B cell (primary cell): Measurements from ENCODE around the gene FAM227B. TPM values are rescaled to one million over a fixed set of nuclear protein-coding genes. Genes with fewer than 3 reads are reported as not detected.

Source experiments
- ATAC-seq: fragments of 200-7000 bp; cut with Tn5 transposase; one replicate; pipeline ENCODE4 v1.10.0; 2021; ENCODE audit warnings: low read depth, mild to moderate bottlenecking, moderate number of reproducible peaks, moderate library complexity
- CTCF ChIA-PET: fragments of 350-600 bp; sonication (Branson Sonifier 250); formaldehyde crosslinking; loops from one replicate; lab custom pipeline; 2021; ENCODE audit warnings: antibody characterized with exemption, inconsistent platforms; lab: Charles Lee
- POLR2A ChIA-PET: fragments of 350-600 bp; sonication (Branson Sonifier 250); formaldehyde crosslinking; loops from one replicate; lab custom pipeline; 2021; ENCODE audit warnings: antibody characterized with exemption; lab: Charles Lee
- DNase-seq: peaks from one replicate; pipeline ENCODE4 v3.0.0; 2013
- H2AFZ ChIP-seq: 2 replicates; pipeline ENCODE4 v1.6.1; 2012; ENCODE audit warnings: mild to moderate bottlenecking, low read depth, low read length; ENCODE audit not compliant: insufficient read depth, poor library complexity, severe bottlenecking
- H3K27ac ChIP-seq, 2 donors: 1 replicate in 1 of 2; 2 replicates in 1 of 2; pipeline ENCODE4 v1.5.1; 2012 to 2013; ENCODE audit warnings: low read length in 2 of 2, mild to moderate bottlenecking in 2 of 2, moderate library complexity in 1 of 2
- H3K27me3 ChIP-seq, 4 experiments: fragments of 200-600 bp in 1 of 4; sonication (generic) in 1 of 4; replicated peaks in 1 of 4; 1 replicate in 2 of 4; 2 replicates in 2 of 4; pipeline versions ENCODE4 v1.6.1 to v1.7.0; 2013 to 2016; ENCODE audit warnings: low read length in 3 of 4, mild to moderate bottlenecking in 2 of 4, mixed read lengths in 1 of 4, moderate library complexity in 1 of 4; ENCODE audit not compliant: insufficient read depth in 4 of 4, control insufficient read depth in 3 of 4; ENCODE audit errors: control extremely low read depth in 1 of 4
- H3K36me3 ChIP-seq, 2 experiments: replicated peaks in 1 of 2; 1 replicate in 1 of 2; 2 replicates in 1 of 2; pipeline versions ENCODE4 v1.6.1 to v1.7.1; 2013; ENCODE audit warnings: low read length in 1 of 2; ENCODE audit not compliant: insufficient read depth in 2 of 2, control insufficient read depth in 1 of 2; ENCODE audit errors: control extremely low read depth in 1 of 2, extremely low read depth in 1 of 2
- H3K4me1 ChIP-seq, 2 donors: fragments of 200-600 bp in 1 of 2; sonication (generic) in 1 of 2; 1 replicate in 1 of 2; 2 replicates in 1 of 2; pipeline versions ENCODE4 v1.5.1 to v1.6.1; 2013 to 2017; ENCODE audit warnings: low read length in 2 of 2; ENCODE audit not compliant: control insufficient read depth in 2 of 2, insufficient read depth in 2 of 2
- H3K4me2 ChIP-seq: replicated peaks from 2 replicates; pipeline ENCODE3; 2012; ENCODE audit warnings: mild to moderate bottlenecking, low read depth, low read length; ENCODE audit not compliant: poor library complexity, severe bottlenecking
- H3K4me3 ChIP-seq, 5 experiments: fragments of 200-600 bp in 1 of 5; sonication (generic) in 1 of 5; 1 replicate in 3 of 5; 2 replicates in 2 of 5; pipeline versions ENCODE4 v1.5.1 to v1.7.0; 2011 to 2016; ENCODE audit warnings: low read length in 4 of 5, mild to moderate bottlenecking in 4 of 5, low read depth in 2 of 5, control low read depth in 1 of 5, moderate library complexity in 1 of 5; ENCODE audit not compliant: insufficient read depth in 1 of 5; ENCODE audit errors: control extremely low read depth in 1 of 5, extremely low read depth in 1 of 5
- H3K79me2 ChIP-seq: fragments of 200-600 bp; sonication (generic); one replicate; pipeline ENCODE4 v1.6.0; 2016; ENCODE audit warnings: low read length; ENCODE audit not compliant: control insufficient read depth, insufficient read depth
- H3K9ac ChIP-seq: fragments of 200-600 bp; sonication (generic); 2 replicates; pipeline ENCODE4 v1.6.1; 2017; ENCODE audit warnings: mild to moderate bottlenecking, low read length, moderate library complexity
- H3K9me3 ChIP-seq, 3 donors: one replicate each; pipeline versions ENCODE4 v1.6.1 to v1.7.1; 2013; ENCODE audit warnings: low read length in 2 of 3; ENCODE audit not compliant: control insufficient read depth in 2 of 3, insufficient read depth in 1 of 3; ENCODE audit errors: control extremely low read depth in 1 of 3
- H4K20me1 ChIP-seq: 2 replicates; pipeline ENCODE4 v1.6.0; 2012; ENCODE audit warnings: mild to moderate bottlenecking, low read length; ENCODE audit not compliant: insufficient read depth, control insufficient read depth, poor library complexity, severe bottlenecking
- H3K27ac Mint-ChIP-seq: one replicate; pipeline ENCODE4 v1.8.0; 2021; ENCODE audit warnings: mixed read lengths
- H3K27me3 Mint-ChIP-seq: one replicate; pipeline ENCODE4 v1.8.0; 2021; ENCODE audit warnings: mixed read lengths
- H3K4me1 Mint-ChIP-seq: one replicate; pipeline ENCODE4 v1.8.0; 2021; ENCODE audit warnings: mixed read lengths
- H3K4me3 Mint-ChIP-seq: one replicate; pipeline ENCODE4 v1.8.0; 2021; ENCODE audit warnings: mixed read lengths
- H3K9me3 Mint-ChIP-seq: one replicate; pipeline ENCODE4 v1.8.0; 2022; ENCODE audit warnings: mixed read lengths; ENCODE audit not compliant: insufficient read depth
- CTCF ChIP-seq: fragments of 200-600 bp; IDR thresholded peaks from one replicate; pipeline ENCODE4 v1.8.0; 2022; ENCODE audit warnings: antibody characterized with exemption, mild to moderate bottlenecking
- EZH2 ChIP-seq: IDR thresholded peaks from 2 replicates; pipeline ENCODE4 v1.6.1; 2012; ENCODE audit warnings: borderline replicate concordance, low read depth, mild to moderate bottlenecking, moderate library complexity, low read length; ENCODE audit not compliant: insufficient read depth, poor library complexity, severe bottlenecking
- WGBS: methylation state at CpG from one replicate; pipeline ENCODE4 v1.1.5; 2013; ENCODE audit warnings: missing lambda C conversion rate; ENCODE audit not compliant: insufficient coverage; 5-methylcytosine and 5-hydroxymethylcytosine counted together
- intact Hi-C: fragments of 100-400 bp; cut with micrococcal nuclease; formaldehyde crosslinking; loops from one replicate; pipeline ENCODE4 v1.10.0; 2022
- polyA plus RNA-seq: library from polyadenylated mRNA; depleted of rRNA; stranded (reverse); fragments of >200 nt; gene quantifications from 2 replicates; pipeline ENCODE4 v1.2.3, GENCODE V29; 2012
- total RNA-seq, 2 donors: library from RNA; stranded (reverse); fragments of 120-200 nt in 1 of 2; gene quantifications; 1 replicate in 1 of 2; 2 replicates in 1 of 2; pipeline versions ENCODE4 v1.2.3 to v1.2.4, GENCODE V29; 2013 to 2022

Gene FAM227B
- total and polyA plus RNA-seq, 2 donors (not counting 1 experiment from before 2014, with no cell fraction given) = 5.6 to 8.9 TPM

GRCh38 chr15:49297584-49297983 lies 323.0 kb downstream of the FAM227B start:
- H3K4me3 Mint-ChIP-seq = no peak overlapping the region
- H3K9me3 Mint-ChIP-seq = peaks cover 4% of the 10 kb centered on the region
- POLR2A ChIA-PET = no interaction called here
- no peak overlapping the region for H2AFZ ChIP-seq
- H4K20me1 ChIP-seq = no peaks in the 10 kb centered on the region
- no peaks in the 10 kb centered on the region for H3K27me3 ChIP-seq
- H3K4me1 ChIP-seq = no peaks in the 10 kb centered on the region
- TF ChIP-seq EZH2 = no peak
- no peak for TF ChIP-seq CTCF
- no peaks in the 10 kb centered on the region for H3K4me1 Mint-ChIP-seq
- DNase-seq = no peak
- peaks cover 5% of the 10 kb centered on the region in 2 experiments for H3K36me3 ChIP-seq
- no peak for ATAC-seq
- H3K27ac Mint-ChIP-seq = no peak overlapping the region
- H3K27me3 Mint-ChIP-seq = no peaks in the 10 kb centered on the region
- intact Hi-C loops = no loop called here
- no CpG with 5 or more reads among the region's 1 CpG for WGBS
- no peak overlapping the region for H3K4me2 ChIP-seq
- CTCF ChIA-PET = no interaction called here
- no peak overlapping the region for H3K27ac ChIP-seq
- H3K4me3 ChIP-seq = no peak overlapping the region
- H3K9ac ChIP-seq = no peak overlapping the region
- no peaks in the 10 kb centered on the region for H3K79me2 ChIP-seq
- peaks cover 0 to 3% (median 0%) of the 10 kb centered on the region in 3 donors for H3K9me3 ChIP-seq

GRCh38 chr15:49296258-49296657 lies 324.4 kb downstream of the FAM227B start:
- Histone ChIP-seq H2AFZ (no peak overlapping the region), H3K27ac (no peak overlapping the region), H3K79me2 (no peaks in the 10 kb centered on the region), H3K4me2 (no peak overlapping the region), H3K9ac (no peak overlapping the region), H3K27me3 (no peaks in the 10 kb centered on the region), H3K36me3 (peaks cover 8 to 11% of the 10 kb centered on the region in 2 experiments), H4K20me1 (no peaks in the 10 kb centered on the region), H3K4me1 (no peaks in the 10 kb centered on the region), H3K9me3 (peaks cover 0 to 3% (median 0%) of the 10 kb centered on the region in 3 donors), H3K4me3 (no peak overlapping the region)
- H3K27me3 Mint-ChIP-seq = no peaks in the 10 kb centered on the region
- no peak for ATAC-seq
- no peak for DNase-seq
- H3K4me1 Mint-ChIP-seq = no peaks in the 10 kb centered on the region
- ChIA-PET CTCF (no interaction called here), POLR2A (no interaction called here)
- WGBS = no CpG with 5 or more reads among the region's 1 CpG
- intact Hi-C loops = no loop called here
- H3K9me3 Mint-ChIP-seq = peaks cover 4% of the 10 kb centered on the region
- TF ChIP-seq CTCF (no peak), EZH2 (no peak)
- H3K4me3 Mint-ChIP-seq = no peak overlapping the region
- no peak overlapping the region for H3K27ac Mint-ChIP-seq
